OCI-LY1 (cell line): ENCODE measurements around the gene B4GALNT2.
"Not testable (repeated sequence)": the region's sequence is repeated elsewhere in the genome, so short reads cannot be mapped to it uniquely, and the experiment has no call there.

Experiments used
- H2AFZ ChIP-seq: fragments of 200-600 bp; sonication (generic), shearing (Covaris generic); 2 replicates; pipeline ENCODE4 v1.6.0; 2014; ENCODE audit warnings: antibody characterized with exemption, mild to moderate bottlenecking, low read length
- H3F3A ChIP-seq: fragments of 200-600 bp; sonication (generic), shearing (Covaris generic); 2 replicates; pipeline ENCODE4 v1.6.0; 2014; ENCODE audit warnings: mild to moderate bottlenecking, antibody characterized with exemption, low read length, moderate library complexity; ENCODE audit not compliant: insufficient read depth
- H3K27ac ChIP-seq: fragments of 200-600 bp; sonication (generic); 2 replicates; pipeline ENCODE4 v1.5.1; 2014; ENCODE audit warnings: low read length, mixed run types, mild to moderate bottlenecking, low read depth; ENCODE audit not compliant: poor library complexity, severe bottlenecking
- H3K27me3 ChIP-seq: fragments of 200-600 bp; sonication (generic); 2 replicates; pipeline ENCODE4 v1.6.0; 2014; ENCODE audit warnings: antibody characterized with exemption, mild to moderate bottlenecking, low read length, moderate library complexity; ENCODE audit not compliant: insufficient read depth
- H3K36me3 ChIP-seq: fragments of 200-600 bp; sonication (generic); 2 replicates; pipeline ENCODE4 v1.6.1; 2014; ENCODE audit warnings: mild to moderate bottlenecking, antibody characterized with exemption, low read length, moderate library complexity, mixed read lengths; ENCODE audit not compliant: insufficient read depth
- H3K4me1 ChIP-seq: fragments of 200-600 bp; sonication (generic); 2 replicates; pipeline ENCODE4 v1.5.1; 2014; ENCODE audit warnings: mild to moderate bottlenecking, low read length, moderate library complexity; ENCODE audit not compliant: insufficient read depth, severe bottlenecking
- H3K4me2 ChIP-seq: fragments of 200-600 bp; sonication (generic), shearing (Covaris generic); 2 replicates; pipeline ENCODE4 v1.6.1; 2014; ENCODE audit warnings: low read length
- H3K4me3 ChIP-seq: fragments of 200-600 bp; sonication (generic); 2 replicates; pipeline ENCODE4 v1.5.1; 2014; ENCODE audit warnings: low read length, low read depth, mild to moderate bottlenecking, mixed read lengths; ENCODE audit not compliant: poor library complexity, severe bottlenecking
- H3K79me2 ChIP-seq: fragments of 200-600 bp; shearing (Covaris generic); 2 replicates; pipeline ENCODE4 v1.6.1; 2016; ENCODE audit warnings: mixed run types, low read length, mixed read lengths; ENCODE audit not compliant: insufficient read depth
- H3K9ac ChIP-seq: fragments of 200-600 bp; sonication (generic), shearing (Covaris generic); 2 replicates; pipeline ENCODE4 v1.6.1; 2014; ENCODE audit warnings: mild to moderate bottlenecking, low read length, mixed read lengths
- H3K9me2 ChIP-seq: fragments of 200-600 bp; sonication (generic), shearing (Covaris generic); 2 replicates; pipeline ENCODE4 v1.6.1; 2014; ENCODE audit warnings: low read depth, mild to moderate bottlenecking, low read length, mixed read lengths
- H3K9me3 ChIP-seq: fragments of 200-600 bp; shearing (Covaris generic); 2 replicates; pipeline ENCODE4 v1.6.1; 2014; ENCODE audit warnings: low read length, mixed read lengths
- H4K20me1 ChIP-seq: fragments of 200-600 bp; sonication (generic), shearing (Covaris generic); 2 replicates; pipeline ENCODE4 v1.6.0; 2016; ENCODE audit warnings: mild to moderate bottlenecking, low read length; ENCODE audit not compliant: insufficient read depth
- CTCF ChIP-seq: fragments of 200-600 bp; sonication (generic), shearing (Covaris generic); IDR thresholded peaks from 2 replicates; pipeline ENCODE4 v1.5.1; 2017; ENCODE audit warnings: mild to moderate bottlenecking, antibody characterized with exemption, low read length, moderate library complexity, mixed read lengths
- EZH2 ChIP-seq: fragments of 200-600 bp; sonication (generic), shearing (Covaris generic); IDR thresholded peaks from 2 replicates; pipeline ENCODE4 v1.8.0; 2017; ENCODE audit warnings: borderline replicate concordance, mixed run types, mild to moderate bottlenecking, antibody characterized with exemption, low read length, moderate library complexity, mixed read lengths

B4GALNT2 gene

GRCh38 chr17:49132699-49133364, at the start of gene B4GALNT2:
Gene B4GALNT2 (plus strand): TSS chr17:49132769. CDS start chr17:49132793, 24 bp downstream.
- Histone ChIP-seq H3K27me3 (peaks cover 7% of the 10 kb centered on the region), H3K4me2 (no peak within 1 kb of the TSS), H3K36me3 (no peaks in the 10 kb centered on the region), H4K20me1 (no peaks in the 10 kb centered on the region), H3K27ac (no peak within 1 kb of the TSS), H3K4me3 (no peak within 1 kb of the TSS), H3K9me3 (no peaks in the 10 kb centered on the region), H3K9me2 (no peaks in the 10 kb centered on the region), H3F3A (no peaks in the 10 kb centered on the region), H3K9ac (no peak within 1 kb of the TSS), H3K4me1 (no peaks in the 10 kb centered on the region), H2AFZ (no peak within 1 kb of the TSS), H3K79me2 (no peaks in the 10 kb centered on the region)
- TF ChIP-seq EZH2: no peak
- TF ChIP-seq CTCF: no peak

- not testable (repeated sequence) for H3K27ac ChIP-seq, H3K9ac ChIP-seq, H3K4me1 ChIP-seq, H4K20me1 ChIP-seq, H3K4me2 ChIP-seq, H3K79me2 ChIP-seq, H3K27me3 ChIP-seq, H3K9me3 ChIP-seq, H3K36me3 ChIP-seq, H3K4me3 ChIP-seq, H3K9me2 ChIP-seq, H2AFZ ChIP-seq, H3F3A ChIP-seq
Measured at GRCh38 chr17:49085046-49085445, 47.5 kb upstream of the B4GALNT2 start.

- no peak overlapping the region for H3K4me2 ChIP-seq
- TF ChIP-seq CTCF: no peak
- TF ChIP-seq EZH2: no peak
- no peaks in the 10 kb centered on the region for H3K79me2 ChIP-seq
- no peaks in the 10 kb centered on the region for H3K4me1 ChIP-seq
- no peaks in the 10 kb centered on the region for H3K27me3 ChIP-seq
- no peak overlapping the region for H3K27ac ChIP-seq
- H3K36me3 ChIP-seq: no peaks in the 10 kb centered on the region
- H3K9me2 ChIP-seq: no peaks in the 10 kb centered on the region
- no peaks in the 10 kb centered on the region for H3K9me3 ChIP-seq
- no peak overlapping the region for H2AFZ ChIP-seq
- H3K9ac ChIP-seq: no peak overlapping the region
- H4K20me1 ChIP-seq: no peaks in the 10 kb centered on the region
- no peak overlapping the region for H3K4me3 ChIP-seq
- H3F3A ChIP-seq: no peaks in the 10 kb centered on the region
Measured at GRCh38 chr17:49085565-49086315, 46.8 kb upstream of the B4GALNT2 start.

GRCh38 chr17:49086316-49086605, 46.3 kb upstream of the B4GALNT2 start:
- no peak overlapping the region for H3K4me2 ChIP-seq
- H4K20me1 ChIP-seq: no peaks in the 10 kb centered on the region
- H3K36me3 ChIP-seq: no peaks in the 10 kb centered on the region
- H3K4me1 ChIP-seq: no peaks in the 10 kb centered on the region
- no peak overlapping the region for H3K9ac ChIP-seq
- no peak for TF ChIP-seq CTCF
- no peak for TF ChIP-seq EZH2
- no peak overlapping the region for H2AFZ ChIP-seq
- H3K9me3 ChIP-seq: no peaks in the 10 kb centered on the region
- no peak overlapping the region for H3K27ac ChIP-seq
- H3K27me3 ChIP-seq: no peaks in the 10 kb centered on the region
- no peaks in the 10 kb centered on the region for H3K79me2 ChIP-seq
- H3K4me3 ChIP-seq: no peak overlapping the region
- H3F3A ChIP-seq: no peaks in the 10 kb centered on the region
- H3K9me2 ChIP-seq: no peaks in the 10 kb centered on the region
